RKO (cell line): Measurements from ENCODE around the gene RAB40C.

Experiments
- DNase-seq: peaks from one replicate; pipeline ENCODE4 v3.0.0-alpha.2; 2016; ENCODE audit warnings: low spot score

Gene RAB40C

DNA sequence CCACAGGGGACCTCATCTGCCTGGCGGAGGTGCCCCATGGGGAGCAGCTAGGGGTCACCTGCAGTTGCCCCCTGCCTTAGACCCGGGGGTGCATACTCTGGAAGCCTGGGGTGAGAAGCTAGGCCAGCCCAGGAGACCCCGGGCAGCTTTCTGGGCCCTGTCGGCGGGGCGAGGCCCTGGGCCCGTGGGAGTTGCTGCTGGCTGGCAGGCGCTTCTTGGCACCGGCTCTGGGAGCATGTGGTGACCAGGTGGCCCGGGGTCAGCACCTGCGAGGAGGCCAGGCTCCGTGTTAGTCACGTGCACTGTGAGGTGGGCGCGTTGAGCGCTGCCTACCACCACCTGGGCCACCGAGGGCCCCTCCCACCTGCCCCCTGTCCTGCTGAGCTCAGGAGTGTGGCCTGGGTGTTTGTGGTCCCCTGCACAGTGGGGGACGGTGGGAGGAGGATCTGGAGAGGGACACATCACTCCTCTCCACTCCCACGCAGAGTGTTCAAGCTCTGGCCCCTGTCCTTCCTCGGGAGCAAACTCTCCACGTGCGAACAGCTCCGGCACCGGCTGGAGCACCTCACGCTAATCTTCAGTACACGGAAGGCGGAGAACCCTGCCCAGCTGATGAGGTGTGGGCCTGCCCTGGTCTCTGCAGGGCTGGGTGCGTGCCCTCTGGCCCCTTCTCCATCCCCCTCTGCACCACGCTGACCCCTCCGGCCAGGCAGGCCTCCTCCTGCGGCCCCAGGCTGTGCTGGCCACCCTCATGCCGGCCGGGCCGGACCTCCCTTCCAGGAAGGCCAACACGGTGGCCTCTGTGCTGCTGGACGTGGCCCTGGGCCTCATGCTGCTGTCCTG is 14.3 kb upstream of the RAB40C start:
- DNase-seq = no peak

DNA sequence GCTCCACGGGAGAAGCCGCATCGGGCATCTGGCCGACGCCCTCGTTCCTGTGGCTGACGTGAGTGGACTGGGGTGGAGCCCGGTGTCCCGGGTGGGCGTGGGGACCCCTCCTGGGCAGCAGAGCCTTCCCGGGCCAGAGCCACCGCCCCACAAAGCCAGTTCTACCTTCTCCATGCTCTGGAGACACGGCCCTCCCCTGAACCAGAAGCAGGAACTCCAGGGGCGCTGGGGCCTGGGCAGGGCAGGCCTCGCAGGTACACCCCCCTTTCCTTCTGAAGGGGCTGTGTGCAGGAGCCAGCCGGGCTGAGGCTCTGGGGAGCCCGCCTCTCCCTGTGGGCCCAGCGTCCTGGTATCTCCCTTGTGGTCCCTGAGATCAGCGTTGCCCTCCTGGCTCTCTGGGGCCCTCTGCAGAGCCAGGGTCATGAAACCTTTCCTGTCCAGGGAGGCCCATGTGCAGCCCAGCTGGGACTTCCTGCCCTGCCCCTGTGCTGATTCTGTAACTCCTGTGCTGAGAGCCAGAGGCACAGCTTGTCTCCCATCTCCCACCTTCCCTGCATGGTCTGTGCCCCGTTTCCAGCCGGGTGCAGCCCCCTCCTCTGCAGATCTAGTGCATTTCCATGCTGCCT is 13.6 kb upstream of the RAB40C start:
- DNase-seq = no peak

DNA sequence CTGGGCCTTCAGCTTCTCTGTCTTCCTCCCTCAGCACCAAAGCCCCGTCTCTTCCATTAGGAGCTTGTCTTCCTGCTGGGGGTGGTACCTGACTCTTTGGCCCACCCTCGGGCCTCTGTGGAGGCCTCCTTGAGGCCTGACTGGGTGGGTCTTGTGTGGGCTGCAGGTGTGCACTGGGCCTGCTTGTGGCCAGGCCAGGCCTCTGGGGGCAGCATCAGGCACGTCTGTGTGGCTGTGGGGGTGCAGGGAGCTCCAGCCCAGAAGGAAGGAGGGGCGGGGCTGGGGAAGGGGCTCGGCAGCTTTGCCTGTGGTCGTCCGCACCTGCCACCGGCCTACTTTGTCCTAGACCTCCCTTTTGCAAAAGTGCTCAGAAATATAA is 13.1 kb upstream of the RAB40C start:
- DNase-seq = no peak

DNA sequence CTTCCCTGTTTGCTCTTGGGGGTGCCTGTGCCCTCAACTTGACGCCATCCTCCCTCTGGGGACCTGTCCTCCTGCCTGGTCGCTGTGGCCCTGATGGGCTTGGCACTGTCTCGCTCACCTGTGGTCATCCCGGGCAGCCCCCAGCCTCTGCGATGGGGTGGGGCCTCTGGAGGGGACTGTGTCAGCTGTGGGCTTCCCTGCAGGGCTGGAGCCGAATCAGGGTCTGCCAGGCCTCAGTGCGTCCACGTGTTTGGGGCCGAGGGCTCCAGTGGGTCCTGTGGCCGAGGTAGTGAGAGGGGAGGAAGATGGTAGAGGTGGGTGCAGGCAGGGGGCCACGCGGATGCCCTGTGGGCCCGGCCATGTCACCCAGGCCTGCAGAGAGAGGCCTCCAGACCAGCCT is 12.1 kb upstream of the RAB40C start:
- DNase-seq = no peak

DNA sequence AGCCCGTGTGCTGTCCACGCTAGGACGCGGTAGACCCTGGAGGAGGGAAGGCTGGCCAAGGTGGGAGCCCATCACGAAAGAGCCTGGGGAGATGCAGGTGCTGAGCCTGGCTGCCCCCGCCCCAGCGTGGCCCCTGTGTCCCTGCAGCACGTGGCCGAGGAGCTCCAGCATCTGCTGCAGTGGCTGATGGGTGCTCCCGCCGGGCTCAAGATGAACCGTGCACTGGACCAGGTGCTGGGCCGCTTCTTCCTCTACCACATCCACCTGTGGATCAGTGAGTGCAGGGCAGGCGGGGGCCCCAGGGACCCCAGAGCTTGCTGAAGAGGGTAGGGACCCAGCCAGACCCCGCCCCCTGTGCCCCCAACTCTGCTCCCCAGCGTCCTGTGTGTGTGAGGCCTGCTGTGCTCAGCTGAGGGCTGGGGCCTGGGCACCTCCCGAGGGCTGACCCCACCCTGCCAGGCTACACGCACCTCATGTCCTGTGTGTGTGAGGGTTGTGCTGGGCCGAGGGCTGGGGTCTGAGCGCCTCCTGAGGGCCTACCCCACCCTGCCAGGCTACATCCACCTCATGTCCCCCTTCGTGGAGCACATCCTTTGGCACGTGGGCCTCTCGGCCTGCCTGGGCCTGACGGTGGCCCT is 11.5 kb upstream of the RAB40C start:
- no peak for DNase-seq

DNA sequence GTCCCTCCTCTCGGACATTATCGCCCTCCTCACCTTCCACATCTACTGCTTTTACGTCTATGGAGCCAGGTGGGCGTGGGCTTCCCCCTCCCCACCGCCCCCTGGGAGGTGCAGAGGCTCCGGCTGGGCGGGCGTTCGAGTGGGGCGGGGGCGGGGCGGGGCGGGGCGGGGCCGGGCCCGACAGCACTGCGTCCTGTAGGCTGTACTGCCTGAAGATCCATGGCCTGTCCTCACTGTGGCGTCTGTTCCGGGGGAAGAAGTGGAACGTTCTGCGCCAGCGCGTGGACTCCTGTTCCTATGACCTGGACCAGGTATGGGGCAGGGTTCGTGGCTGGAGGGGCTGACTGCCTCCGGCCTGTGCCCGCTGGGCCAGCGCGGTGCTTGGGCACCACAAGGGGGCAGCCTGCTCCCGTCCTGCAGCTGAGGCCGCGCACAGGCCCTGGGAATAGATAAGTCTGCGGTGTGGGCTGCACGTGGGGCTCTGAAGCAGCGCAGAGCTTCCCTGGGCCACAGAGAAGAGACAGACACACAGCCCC is 10.9 kb upstream of the RAB40C start:
- DNase-seq = no peak

DNA sequence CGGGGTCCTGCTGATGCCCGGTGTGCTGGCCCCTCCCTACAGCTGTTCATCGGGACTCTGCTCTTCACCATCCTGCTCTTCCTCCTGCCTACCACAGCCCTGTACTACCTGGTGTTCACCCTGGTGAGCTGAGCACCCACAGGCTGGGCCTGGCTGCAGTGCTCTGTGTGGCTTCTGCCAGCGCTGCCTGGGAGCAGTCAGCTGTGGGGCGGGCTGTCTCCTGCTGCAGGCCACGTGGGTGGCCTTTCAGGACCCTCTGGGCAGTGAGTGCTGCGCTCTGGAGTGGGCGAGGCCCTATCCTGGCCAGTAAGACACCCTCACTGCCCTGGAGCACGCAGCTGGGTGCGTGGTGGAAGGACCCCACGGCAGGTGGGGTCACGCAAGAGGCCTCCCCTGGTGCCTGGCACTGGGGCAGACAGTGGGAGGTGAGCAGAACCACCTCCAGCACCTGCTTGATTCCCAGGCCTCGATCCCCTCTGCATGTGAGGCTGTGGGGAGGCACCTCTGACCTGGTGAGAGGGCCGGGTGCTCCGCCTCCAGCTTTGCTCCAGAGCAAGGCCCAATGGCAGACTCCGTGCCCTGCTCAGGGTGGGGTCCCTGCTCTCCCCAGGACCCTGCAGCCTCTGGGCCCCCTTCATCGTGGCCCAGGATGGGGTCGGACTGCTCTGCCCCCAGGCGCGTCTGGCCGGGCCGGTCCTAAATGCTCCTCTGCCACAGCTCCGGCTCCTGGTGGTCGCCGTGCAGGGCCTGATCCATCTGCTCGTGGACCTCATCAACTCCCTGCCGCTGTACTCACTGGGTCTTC is 9.5 kb upstream of the RAB40C start:
- no peak for DNase-seq

DNA sequence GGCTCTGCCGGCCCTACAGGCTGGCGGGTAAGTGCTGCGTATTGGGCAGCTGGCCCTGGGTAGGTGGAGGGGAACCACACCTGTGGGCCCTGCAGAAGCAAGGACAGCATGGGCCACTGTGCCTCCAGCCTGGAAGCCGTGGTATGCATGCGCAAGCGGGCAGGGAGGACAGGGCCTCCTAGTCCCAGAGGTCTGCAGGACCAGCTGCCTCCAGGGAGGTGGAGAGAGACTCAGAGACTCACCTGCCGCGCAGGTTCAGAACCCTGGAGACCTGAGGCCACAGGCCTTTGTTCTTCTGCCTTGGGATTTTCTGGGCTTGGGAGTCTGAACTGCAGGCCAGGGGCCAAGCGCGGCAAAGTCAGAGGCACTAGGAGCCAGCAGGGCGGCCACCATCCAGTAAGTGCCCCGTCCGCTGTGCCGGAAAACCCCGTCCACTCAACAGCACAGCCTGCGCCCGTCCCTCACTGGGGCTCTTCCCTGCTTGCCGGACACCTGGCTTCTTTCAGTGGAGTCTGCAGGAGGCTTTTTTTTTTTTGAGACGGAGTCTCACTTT is 8.8 kb upstream of the RAB40C start:
- DNase-seq = no peak

DNA sequence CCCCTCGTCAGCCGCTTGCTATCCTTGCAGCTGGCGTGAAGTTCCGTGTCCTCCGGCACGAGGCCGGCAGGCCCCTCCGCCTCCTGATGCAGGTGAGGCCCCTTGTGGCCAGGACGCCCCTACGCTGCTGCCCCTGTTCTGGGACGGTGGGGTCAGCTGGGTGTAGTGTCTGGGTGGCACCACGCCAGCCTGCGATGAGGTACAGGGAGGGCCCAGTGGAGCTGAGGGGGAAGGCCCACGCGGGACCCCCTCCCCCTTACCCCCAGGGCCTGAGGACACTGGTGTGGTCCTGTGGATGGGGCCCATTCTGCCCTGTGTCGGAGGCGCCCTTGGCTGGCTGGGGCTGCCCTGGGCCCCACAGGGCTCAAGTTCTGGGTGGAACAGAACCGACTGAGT is 7.7 kb upstream of the RAB40C start:
- no peak for DNase-seq

DNA sequence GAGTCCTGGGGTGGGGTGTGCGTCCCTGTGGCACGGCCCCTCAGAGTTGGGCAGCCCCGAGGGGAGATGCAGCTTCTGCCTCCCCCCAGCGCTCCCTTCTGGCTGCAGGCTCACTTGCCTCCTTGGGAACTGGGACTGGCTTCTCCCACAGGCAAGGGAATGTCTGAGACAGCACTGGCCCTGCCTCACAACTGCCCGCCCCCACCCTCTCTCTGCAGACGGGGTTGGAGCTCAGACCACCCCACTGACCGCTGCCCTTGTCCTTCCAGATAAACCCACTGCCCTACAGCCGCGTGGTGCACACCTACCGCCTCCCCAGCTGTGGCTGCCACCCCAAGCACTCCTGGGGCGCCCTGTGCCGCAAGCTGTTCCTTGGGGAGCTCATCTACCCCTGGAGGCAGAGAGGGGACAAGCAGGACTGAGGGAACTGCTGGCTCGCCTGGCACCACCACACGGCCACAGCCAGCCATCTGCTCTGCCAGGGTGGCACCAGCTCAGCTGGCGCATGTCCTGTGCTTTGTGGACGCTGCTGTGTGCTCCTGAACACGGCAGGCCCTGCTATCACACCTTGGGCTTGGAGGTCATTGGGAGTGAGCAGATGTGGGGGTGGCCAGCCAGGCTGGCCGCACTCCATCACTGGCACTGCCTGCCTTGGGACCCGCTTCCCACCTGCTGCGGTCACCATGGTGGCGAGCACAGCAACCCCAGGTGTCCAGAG is 7.1 kb upstream of the RAB40C start:
- DNase-seq = peak; percentile 43

DNA sequence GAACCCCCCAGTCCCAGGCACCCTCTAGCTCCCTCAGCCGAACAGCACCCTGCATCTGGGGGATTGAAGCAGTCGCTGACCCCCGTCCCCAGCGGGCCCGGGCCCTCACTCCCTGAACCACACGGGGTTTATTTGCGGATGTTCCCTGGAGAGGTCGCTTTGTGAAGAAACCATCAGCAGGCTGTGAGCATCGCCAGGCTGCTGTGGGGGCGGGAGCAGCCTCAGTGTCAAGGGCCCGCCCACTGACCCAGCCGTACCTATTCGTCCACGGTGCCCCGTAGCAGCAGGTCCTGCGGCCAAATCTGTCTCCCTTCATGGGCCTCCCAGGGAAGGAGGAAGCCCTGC is 6.4 kb upstream of the RAB40C start:
- DNase-seq = no peak

DNA sequence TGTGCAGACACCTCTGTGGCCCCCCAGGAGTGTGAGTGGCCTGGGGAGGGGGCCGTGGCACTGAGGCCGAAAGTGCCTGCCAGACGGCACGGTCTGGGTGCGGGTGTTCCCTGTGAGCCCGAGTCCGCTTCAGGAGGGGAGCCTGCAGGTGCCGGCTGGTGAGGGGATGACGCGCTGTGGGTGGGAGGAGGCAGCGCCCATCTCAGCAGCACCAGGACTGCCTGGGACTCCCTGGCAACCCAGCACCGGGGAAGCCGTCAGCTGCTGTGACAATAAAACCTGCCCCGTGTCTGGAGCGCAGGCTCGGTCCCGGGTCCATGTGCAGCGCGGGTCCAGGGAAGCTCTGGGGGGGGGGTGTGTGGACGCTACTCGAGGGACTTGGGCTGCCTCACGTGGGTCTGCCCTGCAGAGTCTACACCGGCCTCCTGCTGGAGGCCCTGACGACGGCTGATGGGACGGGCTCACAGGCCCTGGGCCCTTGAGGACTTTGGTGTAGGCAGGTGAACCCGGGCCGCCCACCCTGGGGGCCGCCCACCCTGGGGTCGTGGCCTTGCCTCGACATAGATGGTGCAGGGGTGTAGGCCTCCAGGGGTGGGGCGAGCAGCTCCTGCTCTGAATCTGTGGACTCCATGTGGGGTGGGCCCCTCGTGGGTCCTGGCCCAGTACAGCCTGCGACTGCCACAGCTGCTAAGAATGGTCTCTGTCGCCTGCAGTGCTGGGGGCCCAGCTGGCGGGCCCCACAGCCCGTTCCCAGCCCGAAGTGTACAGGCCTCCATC is 5.9 kb upstream of the RAB40C start:
- DNase-seq = no peak

DNA sequence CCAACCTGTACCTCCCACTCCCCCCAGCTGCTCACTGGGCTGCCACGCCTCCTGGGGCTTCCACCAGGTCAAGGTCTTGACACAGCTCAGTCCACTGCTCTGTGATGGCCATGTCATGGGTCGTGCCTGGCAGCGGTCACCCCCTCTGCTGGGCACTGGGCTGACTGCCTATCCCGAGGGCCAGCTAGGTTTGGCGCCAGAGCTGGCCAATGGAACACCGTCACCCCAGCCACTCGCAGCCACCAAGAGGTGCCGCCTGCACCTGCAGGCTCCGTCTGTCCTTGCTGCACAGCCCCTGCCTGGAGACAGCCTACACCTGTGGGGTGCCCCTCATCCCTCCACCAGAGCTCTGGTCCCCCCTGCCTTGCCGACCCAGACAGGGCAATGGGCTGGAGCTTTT is 4.5 kb upstream of the RAB40C start:
- DNase-seq = peak; percentile 32

DNA sequence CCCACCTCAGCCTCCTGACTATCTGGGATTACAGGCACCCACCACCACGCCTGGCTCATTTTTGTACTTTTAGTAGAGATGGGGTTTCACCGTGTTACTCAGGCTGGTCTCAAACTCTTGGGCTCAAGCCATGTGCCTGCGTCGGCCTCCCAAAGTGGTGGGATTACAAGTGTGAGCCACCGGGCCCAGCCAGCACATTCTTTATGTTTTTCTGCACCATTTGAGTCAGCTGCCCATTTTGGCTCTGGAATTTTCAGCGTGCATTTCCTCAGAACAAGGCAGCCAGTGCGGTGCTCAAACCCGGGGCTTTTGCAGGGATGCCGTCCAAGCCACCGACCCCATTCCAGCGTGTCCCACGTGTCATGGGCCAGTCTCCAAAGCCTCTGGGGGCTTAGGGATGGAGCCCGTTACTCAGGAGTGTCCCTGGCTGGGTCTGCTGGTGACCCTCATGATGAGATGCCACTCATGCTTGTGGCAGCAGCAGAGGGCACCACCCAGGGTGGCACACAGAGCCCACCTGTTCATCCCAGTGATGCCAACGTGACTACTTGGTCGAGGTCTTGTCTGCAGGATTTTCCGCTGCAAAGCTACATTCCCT is 3.7 kb upstream of the RAB40C start:
- DNase-seq = peak; percentile 24

DNA sequence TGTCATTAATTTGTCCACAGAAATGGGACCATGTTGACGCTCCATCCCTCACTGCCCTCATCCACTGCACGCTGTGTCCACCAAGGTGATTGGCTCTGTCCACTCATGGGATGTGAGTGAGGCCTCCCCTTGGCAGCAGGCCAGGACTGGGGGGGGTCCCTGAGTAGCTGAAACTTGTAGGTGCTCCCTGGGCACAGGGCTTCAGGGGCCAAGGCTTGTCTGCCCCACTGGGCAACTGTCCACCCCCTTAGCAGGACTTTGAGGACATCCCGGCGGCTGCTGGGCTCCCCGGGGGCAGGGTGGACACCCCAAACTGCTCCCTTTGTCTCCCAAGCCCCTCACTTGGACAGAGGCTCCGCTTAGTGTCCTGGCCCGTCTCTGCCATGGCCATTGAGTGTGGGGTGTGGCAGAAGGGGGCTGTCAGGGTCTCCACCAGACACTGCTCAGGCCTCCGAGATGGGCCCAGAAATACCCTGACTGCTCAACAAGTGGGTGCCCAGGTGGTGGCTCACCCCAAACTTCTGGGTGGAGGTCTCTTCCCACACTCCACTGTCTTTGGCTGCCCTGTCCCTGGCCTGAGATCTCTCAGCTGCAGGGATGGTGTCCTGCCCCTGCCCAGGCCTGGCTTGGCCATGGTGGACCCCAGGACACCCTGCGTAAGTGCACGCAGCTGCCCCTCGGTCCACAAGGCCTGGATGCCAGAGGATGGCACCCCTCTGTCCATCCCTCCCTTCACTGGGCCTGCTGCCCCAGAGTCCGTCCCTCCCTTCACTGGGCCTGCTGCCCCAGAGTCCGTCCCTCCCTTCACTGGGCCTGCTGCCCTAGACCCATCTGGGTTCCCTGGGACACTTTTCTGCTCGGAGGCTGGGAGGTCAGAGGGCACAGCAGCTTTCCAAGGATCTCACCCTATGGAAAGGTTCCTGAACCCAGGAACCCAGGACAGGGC is 2.9 kb upstream of the RAB40C start:
- no peak for DNase-seq

DNA sequence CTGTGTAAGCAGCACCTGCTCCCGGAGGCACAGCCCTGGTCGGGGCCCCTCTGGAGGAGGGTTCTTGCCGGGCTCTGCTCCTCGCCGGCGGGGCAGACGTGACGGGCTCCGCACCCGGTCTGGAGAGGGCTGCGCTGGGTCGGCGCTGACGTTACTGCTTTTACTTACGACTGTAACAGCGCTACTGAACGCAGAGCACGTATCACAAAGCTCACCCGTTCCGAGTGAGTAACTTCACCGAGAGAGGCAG is 1.3 kb upstream of the RAB40C start:
- DNase-seq = peak; percentile 79

DNA sequence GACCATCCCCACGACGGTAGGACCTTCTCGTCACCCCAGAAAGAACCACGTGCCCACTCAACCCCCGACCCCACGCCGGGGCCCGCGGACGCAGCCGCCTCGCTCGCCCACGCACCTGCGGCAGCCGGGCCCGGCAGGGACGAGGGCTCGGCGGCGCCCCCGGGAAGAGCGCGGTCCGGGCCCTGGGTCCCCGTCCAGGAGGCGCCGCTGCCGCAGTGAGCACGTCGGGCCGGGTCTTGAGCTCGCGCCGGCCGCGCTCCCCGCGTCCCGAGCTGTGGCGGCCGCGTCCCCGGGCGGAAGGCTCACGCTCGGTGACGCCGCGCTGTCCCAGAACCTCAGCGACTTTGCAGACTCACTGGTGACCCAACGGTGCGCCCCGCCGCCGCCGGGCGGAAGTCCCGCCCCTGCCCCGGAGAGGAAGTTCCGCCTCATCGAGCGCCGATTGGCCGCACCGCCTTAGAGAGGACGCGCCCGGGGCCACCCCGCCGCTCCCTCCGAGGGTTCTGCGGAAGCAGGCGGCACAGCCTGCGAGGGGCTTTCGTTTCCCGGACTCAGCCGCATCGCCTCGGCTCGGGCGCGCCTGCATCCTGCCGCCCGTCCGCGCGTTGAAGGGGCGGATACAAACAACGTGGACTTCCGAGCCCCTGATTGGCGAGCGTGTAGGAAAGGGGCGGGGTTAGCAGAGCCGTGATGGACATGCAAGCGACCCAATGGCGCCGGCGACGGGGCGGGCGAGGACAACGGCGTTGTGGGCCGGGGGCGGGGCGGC is 793 bp upstream of the RAB40C start:
- peak; percentile 94 for DNase-seq

DNA sequence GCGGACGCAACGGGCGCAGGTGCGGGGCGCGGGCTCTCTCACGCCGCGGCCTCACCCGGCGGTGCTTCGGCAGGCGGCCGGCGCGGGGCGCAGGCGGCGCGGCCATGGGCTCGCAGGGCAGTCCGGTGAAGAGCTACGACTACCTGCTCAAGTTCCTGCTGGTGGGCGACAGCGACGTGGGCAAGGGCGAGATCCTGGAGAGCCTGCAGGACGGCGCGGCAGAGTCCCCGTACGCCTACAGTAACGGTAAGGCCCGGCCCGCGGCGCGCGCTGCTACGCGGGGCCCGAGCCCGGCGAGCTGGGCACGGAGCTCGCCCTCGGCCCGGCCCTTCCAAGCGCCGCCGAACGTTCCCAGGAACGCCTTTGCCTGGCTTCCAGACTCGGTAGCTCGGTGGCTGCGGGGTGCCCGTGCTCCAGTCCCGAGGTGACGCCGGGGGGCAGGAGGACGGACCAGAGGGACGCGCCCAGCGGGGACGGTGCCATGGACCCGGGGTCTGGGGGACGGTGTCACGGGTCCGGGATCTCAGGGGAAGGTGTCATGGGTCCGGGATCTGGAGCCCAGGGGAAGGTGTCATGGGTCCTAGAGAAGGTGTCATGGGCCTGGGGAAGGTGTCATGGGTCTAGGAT is 435 bp downstream of the RAB40C start:
- no peak for DNase-seq
